Keratinocyte (primary cell): ENCODE data around the gene KIAA1755. TPM values are rescaled to one million over a fixed set of nuclear protein-coding genes. Genes with fewer than 3 reads are reported as not detected.

Source experiments
- DNase-seq: peaks from one replicate; pipeline ENCODE4 v3.0.0-alpha.2; 2011; ENCODE audit warnings: low read depth, missing footprints, low spot score
- FAIRE-seq: peaks from 2 replicates; lab custom pipeline; 2011; peaks lifted over from hg19 to GRCh38; lab: Jason Lieb, UNC
- H2AFZ ChIP-seq: 2 replicates; pipeline ENCODE4 v1.6.0; 2012; ENCODE audit warnings: low read length, control low read depth, inconsistent platforms; ENCODE audit not compliant: control insufficient read depth
- H3K27ac ChIP-seq: 2 replicates; pipeline ENCODE4 v1.5.1; 2011; ENCODE audit warnings: low read length; ENCODE audit not compliant: control insufficient read depth, insufficient read depth
- H3K27me3 ChIP-seq: 3 replicates; pipeline ENCODE4 v1.6.0; 2011; ENCODE audit warnings: low read length; ENCODE audit not compliant: control insufficient read depth, insufficient read depth; ENCODE audit errors: extremely low read depth
- H3K36me3 ChIP-seq, 2 experiments: 2 replicates in 1 of 2; 3 replicates in 1 of 2; pipeline ENCODE4 v1.5.1; 2011; ENCODE audit warnings: low read length in 2 of 2, mild to moderate bottlenecking in 1 of 2; ENCODE audit not compliant: control insufficient read depth in 2 of 2, insufficient read depth in 2 of 2; ENCODE audit errors: extremely low read depth in 1 of 2
- H3K4me1 ChIP-seq: 3 replicates; pipeline ENCODE4 v1.5.1; 2011; ENCODE audit warnings: low read length; ENCODE audit not compliant: control insufficient read depth, insufficient read depth; ENCODE audit errors: extremely low read depth
- H3K4me2 ChIP-seq: 3 replicates; pipeline ENCODE4 v1.6.0; 2011; ENCODE audit warnings: low read depth, low read length; ENCODE audit not compliant: control insufficient read depth, insufficient read depth; ENCODE audit errors: extremely low read depth
- H3K4me3 ChIP-seq, 3 experiments: fragments of 200-600 bp in 1 of 3; sonication (generic) in 1 of 3; 2 replicates in 2 of 3; 3 replicates in 1 of 3; pipeline ENCODE4 v1.5.1; 2011 to 2016; ENCODE audit warnings: low read length in 3 of 3, mild to moderate bottlenecking in 3 of 3, control low read depth in 2 of 3, inconsistent platforms in 1 of 3, low read depth in 1 of 3, mixed read lengths in 1 of 3, mixed run types in 1 of 3, moderate library complexity in 1 of 3; ENCODE audit not compliant: control insufficient read depth in 2 of 3, insufficient read depth in 2 of 3; ENCODE audit errors: extremely low read depth in 1 of 3
- H3K79me2 ChIP-seq: 2 replicates; pipeline ENCODE4 v1.6.0; 2012; ENCODE audit warnings: low read length; ENCODE audit not compliant: control insufficient read depth, insufficient read depth
- H3K9ac ChIP-seq: 3 replicates; pipeline ENCODE4 v1.6.0; 2011; ENCODE audit warnings: low read length; ENCODE audit not compliant: control insufficient read depth, insufficient read depth; ENCODE audit errors: extremely low read depth
- H3K9me1 ChIP-seq: 3 replicates; pipeline ENCODE4 v1.6.0; 2011; ENCODE audit warnings: low read length; ENCODE audit not compliant: control insufficient read depth, insufficient read depth; ENCODE audit errors: extremely low read depth
- H3K9me3 ChIP-seq: 2 replicates; pipeline ENCODE4 v1.5.1; 2012; ENCODE audit warnings: low read depth, low read length; ENCODE audit not compliant: control insufficient read depth
- H4K20me1 ChIP-seq: 3 replicates; pipeline ENCODE4 v1.6.0; 2011; ENCODE audit warnings: low read length; ENCODE audit not compliant: control insufficient read depth, insufficient read depth; ENCODE audit errors: extremely low read depth
- EZH2 ChIP-seq: IDR thresholded peaks from one replicate; pipeline ENCODE4 v1.6.1; 2012; ENCODE audit warnings: inconsistent platforms, mild to moderate bottlenecking, low read length, moderate library complexity
- dilution Hi-C: fragments of 300-500 bp; cut with MboI; formaldehyde crosslinking; loops from one replicate; pipeline ENCODE4 v1.7.0; 2020; ENCODE audit warnings: low sequenced_read_pairs; ENCODE audit not compliant: extremely low pct_ligation_motif_present
- polyA plus RNA-seq, 5 experiments: library from polyadenylated mRNA; depleted of rRNA in 3 of 5; stranded (reverse) in 3 of 5; stranded (forward) in 1 of 5; unstranded in 1 of 5; fragments of >200 nt; gene quantifications; 1 replicate in 1 of 5; 2 replicates in 3 of 5; 3 replicates in 1 of 5; pipeline versions ENCODE4 v1.2.1 to v1.2.3, GENCODE V29; 2011 to 2012; ENCODE audit warnings: missing spikeins in 2 of 5, low read depth in 1 of 5, low replicate concordance in 1 of 5
- TF ChIP-seq, protein P1 (sequence below), 3 experiments: IDR thresholded peaks in 1 of 3; conservative IDR thresholded peaks in 1 of 3; optimal IDR thresholded peaks in 1 of 3; 2 replicates in 2 of 3; 3 replicates in 1 of 3; pipeline versions ENCODE3 to v1.5.1; 2011; ENCODE audit warnings: low read length in 3 of 3, mild to moderate bottlenecking in 3 of 3, moderate library complexity in 2 of 3, control low read depth in 1 of 3, inconsistent platforms in 1 of 3; ENCODE audit not compliant: insufficient read depth in 2 of 3; ENCODE audit errors: extremely low read depth in 1 of 3

KIAA1755 gene
- polyA plus RNA-seq, 1 donor (not counting 4 experiments of a cell fraction or from before 2014, with no cell fraction given): not detected

DNA sequence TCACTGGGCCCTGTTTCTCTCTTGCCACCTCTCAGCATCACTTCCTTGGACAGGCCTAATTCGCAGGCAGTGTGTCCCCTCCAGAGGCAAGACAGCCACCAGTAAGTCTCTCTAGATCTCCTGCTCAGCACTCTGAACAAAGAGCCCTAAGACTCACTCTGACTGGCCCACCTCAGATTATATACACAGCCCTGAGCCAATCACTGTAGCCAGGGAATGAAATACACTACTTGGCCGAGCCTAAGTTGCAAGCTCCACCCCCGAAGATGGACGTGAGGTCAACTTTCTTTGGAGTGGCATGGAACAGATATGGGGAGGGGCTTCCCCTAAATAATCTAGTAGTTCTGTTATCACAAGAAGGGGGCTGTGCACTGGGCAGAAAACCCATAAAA lies 47.5 kb upstream of the KIAA1755 start:
- H3K36me3 ChIP-seq: no peaks in the 10 kb centered on the region
- FAIRE-seq (no peak), DNase-seq (no peak)
- TF ChIP-seq, protein P1, sequence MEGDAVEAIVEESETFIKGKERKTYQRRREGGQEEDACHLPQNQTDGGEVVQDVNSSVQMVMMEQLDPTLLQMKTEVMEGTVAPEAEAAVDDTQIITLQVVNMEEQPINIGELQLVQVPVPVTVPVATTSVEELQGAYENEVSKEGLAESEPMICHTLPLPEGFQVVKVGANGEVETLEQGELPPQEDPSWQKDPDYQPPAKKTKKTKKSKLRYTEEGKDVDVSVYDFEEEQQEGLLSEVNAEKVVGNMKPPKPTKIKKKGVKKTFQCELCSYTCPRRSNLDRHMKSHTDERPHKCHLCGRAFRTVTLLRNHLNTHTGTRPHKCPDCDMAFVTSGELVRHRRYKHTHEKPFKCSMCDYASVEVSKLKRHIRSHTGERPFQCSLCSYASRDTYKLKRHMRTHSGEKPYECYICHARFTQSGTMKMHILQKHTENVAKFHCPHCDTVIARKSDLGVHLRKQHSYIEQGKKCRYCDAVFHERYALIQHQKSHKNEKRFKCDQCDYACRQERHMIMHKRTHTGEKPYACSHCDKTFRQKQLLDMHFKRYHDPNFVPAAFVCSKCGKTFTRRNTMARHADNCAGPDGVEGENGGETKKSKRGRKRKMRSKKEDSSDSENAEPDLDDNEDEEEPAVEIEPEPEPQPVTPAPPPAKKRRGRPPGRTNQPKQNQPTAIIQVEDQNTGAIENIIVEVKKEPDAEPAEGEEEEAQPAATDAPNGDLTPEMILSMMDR (optimal IDR thresholded peaks at IDR 0.05 in 1 of 3, IDR thresholded peaks at IDR 0.05 in 1 of 3, conservative IDR thresholded peaks at IDR 0.05 in 1 of 3; ENCODE audit: extremely low read depth in 1 of 3, insufficient read depth in 2 of 3, low read length in 3 of 3): no peak
- no peak for TF ChIP-seq EZH2
- no peak overlapping the region for H3K9ac ChIP-seq
- no peaks in the 10 kb centered on the region for H3K79me2 ChIP-seq
- H3K4me3 ChIP-seq: no peak overlapping the region
- H3K4me2 ChIP-seq: no peak overlapping the region
- H3K9me3 ChIP-seq: no peaks in the 10 kb centered on the region
- no peaks in the 10 kb centered on the region for H4K20me1 ChIP-seq
- peaks cover 25% of the 10 kb centered on the region for H3K27me3 ChIP-seq
- H3K27ac ChIP-seq: no peak overlapping the region
- dilution Hi-C loops: no loop called here
- peaks cover 12% of the 10 kb centered on the region for H3K4me1 ChIP-seq
- H2AFZ ChIP-seq: no peak overlapping the region
- peaks cover 2% of the 10 kb centered on the region for H3K9me1 ChIP-seq

DNA sequence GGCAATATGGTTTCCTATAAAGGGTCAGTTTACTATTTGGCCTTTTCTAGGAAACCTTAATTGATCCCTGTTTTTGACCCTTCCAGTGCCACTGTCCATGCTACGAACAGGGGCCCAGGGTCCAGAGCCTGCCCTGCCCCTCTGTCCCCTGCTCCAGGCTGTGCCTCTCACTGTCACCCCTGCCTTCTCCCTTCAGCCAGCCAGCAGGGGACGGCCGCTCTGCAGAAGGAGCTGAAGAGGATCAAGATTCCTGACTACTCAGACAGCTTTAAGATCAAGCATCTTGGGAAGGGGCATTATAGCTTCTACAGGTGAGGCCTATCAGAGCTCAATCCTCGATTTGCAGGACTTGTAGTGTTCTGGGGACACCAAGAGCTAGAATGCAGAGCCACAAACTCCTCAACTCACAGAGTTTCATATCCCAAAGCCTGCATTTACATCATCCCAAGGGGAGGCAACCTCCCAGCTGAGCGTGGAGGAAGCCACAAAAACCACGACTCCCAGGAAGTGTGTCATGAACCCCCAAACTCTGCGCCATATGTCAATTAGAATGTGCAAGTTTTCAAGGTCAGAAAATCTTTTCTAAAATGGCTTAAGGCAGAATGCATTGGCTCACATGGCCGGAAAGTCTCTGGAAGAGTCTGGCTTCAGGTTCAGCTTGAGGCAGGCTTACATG lies 47.0 kb upstream of the KIAA1755 start:
- no peak overlapping the region for H3K4me2 ChIP-seq
- no peak overlapping the region for H2AFZ ChIP-seq

More for the DNA sequence above, 47.0 kb upstream of the KIAA1755 start:
- DNase-seq: no peak
- H3K36me3 ChIP-seq: no peaks in the 10 kb centered on the region
- peaks cover 12% of the 10 kb centered on the region for H3K4me1 ChIP-seq
- no peaks in the 10 kb centered on the region for H3K79me2 ChIP-seq
- peaks cover 28% of the 10 kb centered on the region for H3K27me3 ChIP-seq
- peak; percentile 57 for FAIRE-seq
- no peak overlapping the region for H3K4me3 ChIP-seq
- no peaks in the 10 kb centered on the region for H4K20me1 ChIP-seq
- no peak overlapping the region for H3K9ac ChIP-seq
- no peak for TF ChIP-seq EZH2
- TF ChIP-seq, protein P1 (optimal IDR thresholded peaks at IDR 0.05 in 1 of 3, IDR thresholded peaks at IDR 0.05 in 1 of 3, conservative IDR thresholded peaks at IDR 0.05 in 1 of 3; ENCODE audit: extremely low read depth in 1 of 3, insufficient read depth in 2 of 3, low read length in 3 of 3): no peak
- dilution Hi-C loops: no loop called here
- H3K9me1 ChIP-seq: peaks cover 2% of the 10 kb centered on the region
- H3K27ac ChIP-seq: no peak overlapping the region
- no peaks in the 10 kb centered on the region for H3K9me3 ChIP-seq
